WI38 (cell line): ENCODE results near the gene DPP9.
"Not testable (repeated sequence)": the region's sequence is repeated elsewhere in the genome, so short reads cannot be mapped to it uniquely, and the experiment has no call there.

Source experiments
- H3K4me3 ChIP-seq: 2 replicates; pipeline ENCODE4 v1.5.1; 2011; ENCODE audit warnings: low read depth, mild to moderate bottlenecking, control low read depth, low read length
- CTCF ChIP-seq: IDR thresholded peaks from 2 replicates; pipeline ENCODE4 v1.5.1; 2012; ENCODE audit warnings: low read depth, mild to moderate bottlenecking, control low read depth, low read length

Gene DPP9

GRCh38 chr19:4684312-4685095 is 39.1 kb downstream of the DPP9 start:
- H3K4me3 ChIP-seq, result no peak overlapping the region
- no peak for TF ChIP-seq CTCF

- TF ChIP-seq CTCF, result no peak
Observed at GRCh38 chr19:4682417-4683200, 41.0 kb downstream of the DPP9 start.

GRCh38 chr19:4680021-4680420 is 43.6 kb downstream of the DPP9 start:
- H3K4me3 ChIP-seq, result not testable (repeated sequence)

More at GRCh38 chr19:4682417-4683200, 41.0 kb downstream of the DPP9 start:
- no peak overlapping the region for H3K4me3 ChIP-seq

GRCh38 chr19:4678881-4679790 is 44.5 kb downstream of the DPP9 start:
- H3K4me3 ChIP-seq, result no peak overlapping the region
- TF ChIP-seq CTCF, result no peak

GRCh38 chr19:4676955-4677731 is 46.5 kb downstream of the DPP9 start:
- H3K4me3 ChIP-seq, result no peak overlapping the region
- TF ChIP-seq CTCF, result peak; percentile 38; the same call in 1 of the 2 replicates

- TF ChIP-seq CTCF, result no peak
- H3K4me3 ChIP-seq, result no peak overlapping the region
Observed at GRCh38 chr19:4675346-4675745, 48.3 kb downstream of the DPP9 start.

GRCh38 chr19:4673726-4674125 is 49.9 kb downstream of the DPP9 start:
- no peak overlapping the region for H3K4me3 ChIP-seq
- TF ChIP-seq CTCF, result no peak
